ENCODE data around the gene GADL1.

Gene GADL1

DNA sequence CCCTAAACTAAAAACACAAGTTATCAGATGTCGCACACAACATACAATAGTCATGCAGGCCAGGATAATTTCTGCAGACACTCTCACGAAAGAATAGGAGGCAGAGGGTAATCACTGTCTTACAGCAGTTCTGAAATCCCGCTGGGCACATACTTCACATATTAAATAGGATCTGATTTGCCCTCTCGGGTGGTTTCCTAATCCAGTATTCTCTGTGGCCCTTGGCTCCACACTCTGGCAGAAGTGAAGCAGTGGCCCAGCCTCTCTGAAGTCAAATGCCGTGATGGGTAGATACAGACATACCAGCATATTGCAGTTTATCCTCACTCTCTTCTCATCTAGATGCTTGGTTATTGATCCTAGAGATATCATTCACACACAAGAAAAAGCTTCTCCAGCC is 19.0 kb downstream of the GADL1 start:
- DNase-seq (ENCODE audit: low spot score): no peak

DNA sequence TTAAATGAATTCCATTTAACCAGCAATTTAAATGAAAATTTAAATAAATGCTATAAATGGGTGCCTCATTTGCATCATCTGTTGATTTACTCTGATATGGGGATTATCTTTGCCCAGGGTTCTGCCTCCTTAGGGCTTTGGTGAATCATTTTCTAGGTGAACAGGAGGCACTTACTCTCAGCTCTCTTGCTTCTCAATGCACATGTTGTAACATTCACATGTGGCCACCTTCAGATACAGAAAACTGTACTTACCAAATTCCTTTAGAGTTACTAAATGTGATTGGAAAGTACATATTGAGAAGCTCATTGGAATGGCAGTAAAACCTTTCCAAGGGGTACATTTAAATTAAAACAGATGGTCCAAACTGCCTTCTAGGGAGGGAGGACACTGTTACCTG is 20.8 kb downstream of the GADL1 start:
- no peak for DNase-seq (ENCODE audit: low spot score)

DNA sequence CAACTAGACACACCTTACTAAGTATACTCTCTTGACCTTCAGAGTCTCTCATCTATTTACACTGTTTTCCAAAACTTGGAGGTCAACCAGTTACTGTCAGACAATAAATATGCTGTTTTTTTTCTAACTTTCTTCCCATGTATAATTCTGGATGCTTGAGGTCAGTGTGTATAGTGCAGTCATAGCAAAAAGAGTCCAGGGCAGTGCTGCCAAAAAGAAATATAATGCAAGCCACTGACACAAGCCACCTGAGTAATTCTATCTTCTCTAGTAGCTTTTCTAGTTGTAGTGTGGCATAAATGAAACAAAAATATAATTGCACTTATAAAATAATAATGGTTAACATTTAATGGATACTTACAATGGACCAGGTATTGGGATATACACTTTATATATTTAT is 21.6 kb downstream of the GADL1 start:
- DNase-seq (ENCODE audit: low spot score): no peak

DNA sequence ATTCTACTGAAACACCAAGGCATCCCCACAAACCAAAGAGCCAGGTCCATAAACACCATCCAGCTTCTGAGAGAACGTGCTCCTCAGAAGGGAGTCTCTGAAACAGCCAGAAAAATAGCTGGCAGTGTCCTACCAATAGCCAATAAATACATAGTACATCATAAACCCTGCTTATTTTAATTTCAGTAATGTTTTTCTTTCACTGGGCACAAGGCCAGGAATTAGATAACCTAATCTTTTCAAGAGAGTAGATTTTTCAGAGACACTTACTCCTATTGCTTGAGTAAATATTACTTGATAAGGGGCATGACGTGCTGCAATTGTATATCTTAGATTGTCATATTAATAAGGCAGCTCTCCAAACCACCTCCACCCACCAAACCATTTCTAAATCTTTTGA is 22.7 kb downstream of the GADL1 start:
- DNase-seq (ENCODE audit: low spot score): no peak

DNA sequence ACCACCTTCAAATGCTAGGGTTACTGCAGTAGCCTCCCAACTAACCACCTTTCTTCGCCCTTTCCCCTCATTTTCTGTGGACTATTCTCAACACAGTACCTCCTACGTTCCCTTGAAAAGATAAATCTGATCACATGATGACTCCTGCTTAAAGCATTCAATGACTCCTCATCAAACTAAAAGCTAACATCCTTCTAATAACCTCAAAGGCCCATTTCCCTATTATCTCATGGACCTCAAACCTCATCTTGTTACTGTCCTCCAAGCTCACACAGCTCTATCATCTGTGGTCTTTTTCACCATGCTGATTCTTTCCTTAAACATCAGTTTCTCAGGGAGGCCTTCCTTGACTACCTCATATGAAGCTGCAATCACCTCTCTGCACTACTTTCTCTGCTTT is 29.6 kb downstream of the GADL1 start:
- no peak for DNase-seq (ENCODE audit: low spot score)

GRCh38 chr3:30864132-30864531 is 30.3 kb downstream of the GADL1 start:
- DNase-seq (ENCODE audit: low spot score): no peak

- DNase-seq (ENCODE audit: low spot score): no peak
Measured at GRCh38 chr3:30862004-30862403, 32.5 kb downstream of the GADL1 start.

GRCh38 chr3:30858894-30859389 is 35.5 kb downstream of the GADL1 start:
- DNase-seq (ENCODE audit: low spot score): no peak

- no peak for DNase-seq (ENCODE audit: low spot score)
Measured at GRCh38 chr3:30855400-30856292, 38.8 kb downstream of the GADL1 start.

DNA sequence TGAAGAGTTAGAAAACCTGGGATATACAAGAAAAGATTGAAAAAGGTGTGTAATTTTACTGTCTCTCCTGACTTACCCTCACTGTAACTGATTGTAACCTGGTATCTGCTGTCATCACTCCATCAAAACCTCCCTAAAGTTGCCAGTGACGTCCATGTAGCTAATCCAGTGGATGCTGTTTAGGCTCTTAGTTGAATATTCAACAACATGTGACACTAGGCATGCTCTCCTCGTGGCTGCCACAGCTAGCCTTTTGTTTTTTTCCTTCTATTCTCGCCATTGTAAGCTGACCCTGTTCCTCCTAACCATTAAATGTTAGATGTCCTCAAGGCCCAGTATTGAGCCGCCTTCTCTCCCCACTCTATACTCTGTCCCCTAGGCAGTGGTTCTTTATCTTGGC is 41.6 kb downstream of the GADL1 start:
- no peak for DNase-seq (ENCODE audit: low spot score)

GRCh38 chr3:30848087-30848779 is 46.2 kb downstream of the GADL1 start:
- DNase-seq (ENCODE audit: low spot score): no peak

DNA sequence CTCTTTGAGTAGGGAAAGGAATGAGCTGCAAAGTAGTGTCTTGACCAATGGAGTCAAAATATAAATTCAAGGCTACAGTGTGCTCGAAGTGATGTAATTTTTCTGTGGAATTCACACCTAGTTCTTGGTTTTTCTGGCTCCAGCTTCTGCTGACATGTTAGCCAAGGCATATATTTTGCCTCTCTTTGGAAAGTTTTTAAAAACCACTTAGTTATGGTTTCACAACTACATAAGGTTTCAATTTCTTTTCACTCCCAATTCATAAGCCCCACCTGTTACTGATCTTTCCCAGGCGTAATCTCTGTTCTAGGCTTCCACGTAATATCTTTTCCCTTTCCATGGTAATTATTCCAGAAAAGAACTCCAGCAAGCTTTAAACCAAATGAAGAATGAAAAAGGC is 46.9 kb downstream of the GADL1 start:
- no peak for DNase-seq (ENCODE audit: low spot score)

DNA sequence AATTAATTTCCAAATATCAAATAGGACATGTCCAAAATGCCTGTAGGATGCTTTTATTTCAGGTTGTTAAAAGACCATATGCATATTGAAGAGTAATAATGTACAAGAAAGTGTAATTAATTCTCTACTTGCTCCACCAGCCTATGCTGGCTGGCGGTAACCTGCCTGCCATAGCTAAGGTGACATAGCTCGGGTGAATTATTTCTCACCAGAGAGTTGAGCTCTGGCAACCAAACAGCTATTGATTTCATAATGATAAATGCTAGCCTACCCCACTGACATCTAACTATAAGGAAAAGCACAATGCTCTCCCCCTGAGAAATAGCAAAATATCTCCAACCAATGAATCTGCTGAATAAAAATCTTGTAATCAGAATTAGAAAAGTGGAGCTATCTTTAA is 48.9 kb downstream of the GADL1 start:
- no peak for DNase-seq (ENCODE audit: low spot score)

GRCh38 chr3:30843877-30844276 is 50.6 kb downstream of the GADL1 start:
- DNase-seq (ENCODE audit: low spot score): no peak

GRCh38 chr3:30836141-30836540 is 58.3 kb downstream of the GADL1 start:
- DNase-seq (ENCODE audit: low spot score): no peak

DNA sequence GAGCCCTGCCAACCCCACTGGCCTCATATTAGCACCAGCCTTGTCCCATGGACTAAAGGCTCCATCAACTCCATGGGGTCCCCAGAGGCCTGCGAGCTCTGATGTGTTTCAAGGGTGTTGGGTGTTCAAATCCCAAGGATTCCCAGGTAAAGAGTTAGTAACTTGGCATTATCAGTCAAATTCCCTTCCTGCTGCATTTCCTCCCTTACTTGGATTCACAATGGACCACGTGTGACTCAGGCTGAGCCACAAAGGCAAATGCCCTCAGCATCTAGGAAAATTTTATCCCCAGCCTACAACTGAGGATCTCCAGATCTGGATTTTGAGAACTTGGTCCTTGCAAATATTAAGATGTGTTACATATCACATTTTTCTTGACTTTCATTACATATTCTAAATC is 58.8 kb downstream of the GADL1 start:
- DNase-seq (ENCODE audit: low spot score): no peak

- DNase-seq (ENCODE audit: low spot score): no peak
Measured at GRCh38 chr3:30832961-30833575, 61.4 kb downstream of the GADL1 start.

GRCh38 chr3:30827080-30827479 is 67.4 kb downstream of the GADL1 start:
- no peak for DNase-seq (ENCODE audit: low spot score)

DNA sequence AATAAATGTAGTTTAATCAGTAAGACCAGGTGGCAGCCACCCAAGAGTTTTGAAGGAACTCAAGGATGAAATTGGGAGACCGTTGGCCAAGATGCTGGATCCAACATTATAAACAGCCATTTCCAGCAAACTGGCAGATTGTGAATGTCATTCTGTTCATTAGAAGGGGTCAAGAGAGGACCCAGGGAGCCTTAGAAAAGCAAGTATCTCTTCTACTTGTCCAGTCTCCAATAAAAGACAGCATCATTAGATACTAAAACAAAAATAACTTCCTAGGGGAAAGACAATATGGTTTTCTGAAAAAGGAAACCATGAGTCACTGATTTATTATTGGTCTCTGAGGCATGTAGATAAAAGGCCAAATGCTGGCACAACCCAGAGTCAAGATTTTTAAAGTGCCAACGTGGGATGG is 67.9 kb downstream of the GADL1 start:
- no peak for DNase-seq (ENCODE audit: low spot score)

DNA sequence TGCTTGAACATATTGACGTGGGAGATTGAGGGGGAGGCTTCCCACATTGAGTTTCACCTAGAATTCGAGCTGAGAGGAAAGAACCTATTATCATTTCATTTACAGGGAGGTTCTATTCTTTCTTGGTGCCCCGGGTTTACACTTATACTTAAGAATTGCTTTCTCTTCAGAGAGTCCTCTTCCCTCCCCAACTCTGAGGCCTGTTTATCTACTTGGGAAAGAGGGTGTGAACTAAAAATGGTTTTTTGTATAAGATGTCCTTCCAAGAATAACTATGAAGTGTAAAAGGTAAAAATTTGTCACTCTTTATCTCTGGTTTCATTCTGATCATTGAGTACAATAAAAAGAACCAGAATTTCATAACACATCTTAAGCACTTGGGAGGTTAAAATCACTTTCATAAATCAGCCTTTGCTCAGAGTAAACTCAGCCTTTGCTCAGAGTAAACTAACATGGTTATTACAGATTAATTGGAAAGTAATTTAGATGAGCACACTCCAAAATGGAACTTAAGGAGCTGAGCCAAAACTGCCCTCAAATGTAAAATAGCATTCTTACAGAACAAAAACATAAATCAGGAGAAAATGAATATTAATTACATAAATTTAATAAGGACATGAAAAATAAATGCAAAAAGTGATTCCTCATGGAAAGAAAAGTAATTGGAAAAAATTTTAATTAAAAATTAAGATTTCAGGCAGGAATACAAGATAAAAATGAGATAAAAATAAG is 75.2 kb downstream of the GADL1 start:
- DNase-seq (ENCODE audit: low spot score): no peak

GRCh38 chr3:30813734-30814133 is 80.7 kb downstream of the GADL1 start:
- no peak for DNase-seq (ENCODE audit: low spot score)

DNA sequence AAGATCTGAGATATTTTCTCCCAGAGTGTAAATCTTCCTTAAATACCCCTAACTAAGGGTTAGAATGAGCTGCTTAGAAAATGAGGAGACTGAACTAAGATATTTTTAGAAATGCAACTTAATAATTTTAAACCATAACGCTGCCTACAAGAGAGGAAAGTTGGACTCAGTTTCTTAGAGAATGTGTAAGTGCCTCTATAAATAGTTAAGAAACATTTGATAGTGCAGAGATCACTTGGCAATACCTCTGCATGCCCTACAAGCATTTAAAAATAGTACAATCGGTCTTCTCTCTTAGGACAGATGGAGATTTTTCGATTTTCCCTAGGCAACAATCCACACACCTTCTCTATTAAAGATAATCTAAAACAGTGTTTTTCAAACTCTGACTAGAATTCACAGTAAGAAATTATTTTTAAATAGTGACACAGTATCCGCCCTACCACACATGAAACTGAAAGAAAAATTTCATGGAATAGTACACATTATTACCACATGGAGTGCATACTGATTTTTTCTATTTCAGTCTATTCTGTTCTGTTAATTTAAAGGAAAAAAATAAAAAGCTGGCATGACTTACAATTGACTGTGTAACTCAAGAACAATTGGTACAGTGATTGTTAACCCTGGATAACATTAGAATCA is 83.2 kb downstream of the GADL1 start:
- no peak for DNase-seq (ENCODE audit: low spot score)
